ENCODE results near the gene DCDC1.

Gene DCDC1

GRCh38 chr11:30852645-30853044 lies 516.9 kb downstream of the DCDC1 start:
- no peak for DNase-seq (ENCODE audit: low spot score)

GRCh38 chr11:30852091-30852490 lies 517.4 kb downstream of the DCDC1 start:
- DNase-seq (ENCODE audit: low spot score), result no peak

DNA sequence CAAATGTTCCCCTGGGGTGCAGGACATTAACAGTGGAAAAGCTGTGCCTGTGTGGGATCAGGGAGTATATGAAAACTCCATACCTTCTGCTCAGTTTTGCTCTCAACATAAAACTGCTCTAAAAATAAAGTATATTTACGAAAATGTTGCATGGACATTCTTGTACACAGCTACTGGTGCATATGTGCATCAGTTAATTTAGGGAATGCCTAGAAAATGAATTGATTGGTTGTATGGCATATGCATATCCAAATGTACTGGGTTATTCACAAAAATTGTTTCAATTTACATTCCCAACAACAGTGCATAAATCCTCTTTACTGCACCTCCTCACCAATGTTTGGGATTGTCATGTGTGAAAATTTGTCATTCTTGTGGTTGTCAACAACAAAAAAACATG lies 532.3 kb downstream of the DCDC1 start:
- no peak for DNase-seq (ENCODE audit: low spot score)

DNA sequence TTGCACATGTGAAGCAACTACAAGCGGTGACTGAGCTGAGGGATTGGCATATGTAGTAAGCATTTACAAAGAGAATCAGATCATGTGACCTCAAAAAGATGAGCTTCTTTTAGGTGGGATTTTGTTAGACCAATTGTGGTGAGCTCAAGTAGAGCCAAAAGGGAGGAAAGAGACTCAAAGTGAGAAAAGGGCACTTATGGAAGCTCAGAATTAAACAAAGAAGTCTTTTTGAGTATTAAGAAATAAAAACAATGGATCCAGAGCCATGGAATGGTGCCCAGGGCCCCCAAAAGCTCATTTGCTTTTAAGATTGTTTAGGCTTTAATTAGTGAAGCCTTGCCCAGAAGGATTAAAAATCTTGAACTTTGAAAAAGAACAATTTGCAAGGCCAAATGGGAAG lies 536.7 kb downstream of the DCDC1 start:
- DNase-seq (ENCODE audit: low spot score), result no peak

DNA sequence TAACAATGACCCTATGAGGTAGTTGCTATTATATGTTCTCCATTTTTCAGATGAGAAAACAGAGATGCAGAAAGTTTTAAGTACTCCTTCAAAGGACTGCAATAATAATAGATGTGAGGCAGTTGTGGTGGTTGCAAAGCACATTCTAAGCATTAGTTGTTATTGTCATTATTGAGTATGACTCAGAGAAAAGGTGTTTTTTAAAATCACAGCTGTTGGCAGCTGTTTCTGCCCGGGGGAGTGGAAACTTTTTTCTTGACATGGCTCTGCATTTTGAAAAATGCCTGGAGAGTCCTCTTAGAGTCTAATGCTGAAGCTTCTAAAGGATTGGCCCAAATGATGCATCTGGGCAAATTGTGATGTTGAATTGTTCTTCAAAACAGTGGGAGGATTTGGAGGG lies 538.9 kb downstream of the DCDC1 start:
- DNase-seq (ENCODE audit: low spot score), result no peak

GRCh38 chr11:30826911-30827310 lies 542.6 kb downstream of the DCDC1 start:
- no peak for DNase-seq (ENCODE audit: low spot score)

- DNase-seq (ENCODE audit: low spot score), result no peak
Observed at GRCh38 chr11:30825723-30826122, 543.8 kb downstream of the DCDC1 start.

GRCh38 chr11:30823119-30823518 lies 546.4 kb downstream of the DCDC1 start:
- DNase-seq (ENCODE audit: low spot score), result no peak

GRCh38 chr11:30821438-30821965 lies 548.0 kb downstream of the DCDC1 start:
- no peak for DNase-seq (ENCODE audit: low spot score)

GRCh38 chr11:30818721-30819120 lies 550.8 kb downstream of the DCDC1 start:
- no peak for DNase-seq (ENCODE audit: low spot score)

DNA sequence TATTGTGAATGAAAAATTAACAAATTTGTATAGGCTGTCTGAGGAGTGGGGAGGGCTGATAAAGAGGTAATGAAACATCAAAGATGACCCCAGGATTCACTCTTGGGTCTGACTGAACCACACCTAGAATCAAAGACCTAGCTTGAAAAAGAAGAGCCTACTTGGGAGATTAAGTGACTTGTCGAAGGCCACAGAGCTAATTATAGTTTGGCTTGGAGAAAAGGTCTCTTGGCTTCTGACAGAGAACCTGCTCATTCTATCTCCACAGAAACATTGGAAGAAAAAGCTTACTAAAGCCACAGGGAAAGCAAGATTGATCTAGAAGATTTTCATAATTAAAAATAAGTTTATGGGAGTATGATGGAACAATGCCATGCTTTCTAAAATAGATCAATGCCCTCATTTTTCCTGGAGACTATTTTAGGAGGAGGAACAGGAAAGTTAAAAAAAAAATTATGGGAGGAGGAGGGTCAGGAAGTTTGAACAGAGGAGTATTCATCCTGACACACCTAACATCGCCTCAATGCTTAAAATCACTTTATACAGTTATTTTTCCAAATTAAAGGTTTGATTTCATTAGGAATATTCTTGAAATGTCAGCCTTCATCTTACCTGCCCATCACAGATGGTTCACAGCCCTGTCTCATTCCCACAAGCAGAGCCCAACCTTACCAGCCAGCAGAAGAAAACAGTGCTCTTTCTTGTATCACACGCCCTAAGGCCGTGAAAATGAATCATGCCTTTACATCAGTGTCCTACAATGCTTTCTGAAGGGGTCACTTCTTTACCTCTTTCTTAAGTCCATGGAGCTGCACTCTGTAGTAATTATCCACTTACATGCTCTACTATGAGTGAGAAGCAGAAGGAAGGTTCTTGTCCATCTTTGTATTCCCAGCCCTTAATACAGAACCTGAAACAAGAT lies 552.3 kb downstream of the DCDC1 start:
- no peak for DNase-seq (ENCODE audit: low spot score)

GRCh38 chr11:30815619-30816018 lies 553.9 kb downstream of the DCDC1 start:
- no peak for DNase-seq (ENCODE audit: low spot score)

GRCh38 chr11:30814737-30815136 lies 554.8 kb downstream of the DCDC1 start:
- DNase-seq (ENCODE audit: low spot score), result no peak
